22Rv1 (cell line): ENCODE data around the gene UPP1.

Experiments
- CTCF ChIP-seq: fragments of 450-650 bp; IDR thresholded peaks from 2 replicates; pipeline ENCODE4 v1.5.1; 2017; ENCODE audit warnings: mild to moderate bottlenecking
- ZFX ChIP-seq: fragments of 450-650 bp; IDR thresholded peaks from 2 replicates; pipeline ENCODE4 v1.6.1; 2017; ENCODE audit warnings: antibody characterized with exemption, borderline replicate concordance

GRCh38 chr7:48148311-48148710, 59.2 kb downstream of the UPP1 start:
- TF ChIP-seq CTCF (no peak), ZFX (no peak)
